ENCODE measurements around the gene REPS1. TPM values are rescaled to one million over a fixed set of nuclear protein-coding genes. Genes with fewer than 3 reads are reported as not detected.

The REPS1 gene
- total RNA-seq, 2 experiments from 2014 or later: 40.0 to 53.9 TPM

GRCh38 chr6:138977646-138978167, 10.3 kb downstream of the REPS1 start:
- Histone ChIP-seq H3K79me2 (ENCODE audit: insufficient read depth, low read depth, low read length) (peaks cover 96% of the 10 kb centered on the region), H3K4me2 (ENCODE audit: low read length) (no peak overlapping the region; the same call in 1 of the 2 replicates), H3K4me3 (ENCODE audit: low read depth, low read length, poor library complexity, severe bottlenecking) (no peak overlapping the region), H4K20me1 (ENCODE audit: insufficient read depth, low read length) (peaks cover 43% of the 10 kb centered on the region), H3K9me3 (ENCODE audit: low read length) (no peaks in the 10 kb centered on the region), H3K27ac (ENCODE audit: low read depth, low read length, poor library complexity, severe bottlenecking) (no peak overlapping the region), H2AFZ (ENCODE audit: low read length) (no peak overlapping the region), H3K36me3 (ENCODE audit: insufficient read depth, low read length) (no peaks in the 10 kb centered on the region; the same call in 1 of the 2 replicates), H3K9me2 (ENCODE audit: insufficient read depth, low read length) (no peaks in the 10 kb centered on the region), H3K4me1 (ENCODE audit: insufficient read depth, low read length, poor library complexity, severe bottlenecking) (peaks cover 23% of the 10 kb centered on the region)
- DNase-seq (ENCODE audit: low spot score): no peak
- ChIA-PET POLR2A (interaction anchor here (0.7 to 1.3 kb wide), 4 partner anchors 8 to 165 kb away, joined by 3 to 4 read pairs (median 4); no protein-coding TSS in a partner anchor), CTCF (ENCODE audit: unreplicated experiment) (interaction anchor here (0.5 kb wide), 1 partner anchor 550 kb away, joined by 3 read pairs; no protein-coding TSS in a partner anchor)
- no peak for TF ChIP-seq CTCF (conservative IDR thresholded peaks at IDR 0.05; ENCODE audit: low read length)
- TF ChIP-seq EZH2phosphoT487 (IDR thresholded peaks at IDR 0.05; ENCODE audit: borderline replicate concordance, low read depth, low read length): no peak
- intact Hi-C loops (cut with micrococcal nuclease; ENCODE audit: unreplicated experiment): no loop called here
- BruUV-seq (replicated peaks): no TSS peak

GRCh38 chr6:138977242-138977641, 10.8 kb downstream of the REPS1 start:
- DNase-seq (ENCODE audit: low spot score): no peak
- CTCF ChIA-PET (ENCODE audit: unreplicated experiment): interaction anchor here (0.5 kb wide), 1 partner anchor 549 kb away, joined by 3 read pairs; no protein-coding TSS in a partner anchor
- no TSS peak for BruUV-seq (replicated peaks)

More at GRCh38 chr6:138977242-138977641, 10.8 kb downstream of the REPS1 start:
- H3K36me3 ChIP-seq (ENCODE audit: insufficient read depth, low read length): no peaks in the 10 kb centered on the region; the same call in 1 of the 2 replicates
- POLR2A ChIA-PET: interaction anchor here (0.5 to 1.3 kb wide), 4 partner anchors 10 to 303 kb away, joined by 3 to 4 read pairs (median 3); no protein-coding TSS in a partner anchor
- H3K79me2 ChIP-seq (ENCODE audit: insufficient read depth, low read depth, low read length): peaks cover 96% of the 10 kb centered on the region
- TF ChIP-seq EZH2phosphoT487 (IDR thresholded peaks at IDR 0.05; ENCODE audit: borderline replicate concordance, low read depth, low read length): no peak
- TF ChIP-seq CTCF (conservative IDR thresholded peaks at IDR 0.05; ENCODE audit: low read length): no peak
- no peaks in the 10 kb centered on the region for H3K9me2 ChIP-seq (ENCODE audit: insufficient read depth, low read length)
- H3K4me2 ChIP-seq (ENCODE audit: low read length): no peak overlapping the region; the same call in 1 of the 2 replicates
- no peak overlapping the region for H2AFZ ChIP-seq (ENCODE audit: low read length)
- no peak overlapping the region for H3K27ac ChIP-seq (ENCODE audit: low read depth, low read length, poor library complexity, severe bottlenecking)
- peaks cover 45% of the 10 kb centered on the region for H4K20me1 ChIP-seq (ENCODE audit: insufficient read depth, low read length)
- H3K9me3 ChIP-seq (ENCODE audit: low read length): no peaks in the 10 kb centered on the region
- peaks cover 23% of the 10 kb centered on the region for H3K4me1 ChIP-seq (ENCODE audit: insufficient read depth, low read length, poor library complexity, severe bottlenecking)
- no peak overlapping the region for H3K4me3 ChIP-seq (ENCODE audit: low read depth, low read length, poor library complexity, severe bottlenecking)
- intact Hi-C loops (cut with micrococcal nuclease; ENCODE audit: unreplicated experiment): no loop called here

Data from OCI-LY7 (cell line).